Activated CD4-positive, alpha-beta T cell treated with anti-CD3 and anti-CD28 coated beads, Interleukin-2, amount 50 U/mL, for 48 hours (primary cell): ENCODE measurements around the gene TNC.
"Not testable (repeated sequence)": the region's sequence is repeated elsewhere in the genome, so short reads cannot be mapped to it uniquely, and the experiment has no call there.

Experiments used
- DNase-seq, 2 experiments: peaks; one replicate each; pipeline ENCODE4 v3.0.0-alpha.2; 2020

TNC gene

GRCh38 chr9:115134941-115135340, 17.0 kb upstream of the TNC start:
- DNase-seq = no peak

DNA sequence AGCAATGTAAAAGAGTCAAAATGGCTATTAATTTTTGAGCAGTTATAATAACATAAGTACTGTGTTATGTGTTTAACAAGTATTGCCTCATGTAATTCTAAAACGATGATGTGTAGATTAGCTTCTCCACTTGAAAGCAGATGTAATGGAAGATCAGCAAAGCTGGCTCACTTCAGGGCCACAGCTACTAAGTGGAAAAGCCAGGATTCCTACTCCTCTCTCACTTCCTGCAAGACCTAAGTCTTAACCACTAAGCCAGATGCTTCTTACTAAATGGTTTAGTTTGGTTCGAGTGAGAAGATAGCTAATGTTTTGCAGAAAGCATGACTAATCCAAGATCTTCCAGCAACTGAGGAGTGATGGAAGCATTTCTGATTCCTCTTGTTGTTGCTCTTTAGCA, 15.7 kb upstream of the TNC start:
- no peak for DNase-seq

DNA sequence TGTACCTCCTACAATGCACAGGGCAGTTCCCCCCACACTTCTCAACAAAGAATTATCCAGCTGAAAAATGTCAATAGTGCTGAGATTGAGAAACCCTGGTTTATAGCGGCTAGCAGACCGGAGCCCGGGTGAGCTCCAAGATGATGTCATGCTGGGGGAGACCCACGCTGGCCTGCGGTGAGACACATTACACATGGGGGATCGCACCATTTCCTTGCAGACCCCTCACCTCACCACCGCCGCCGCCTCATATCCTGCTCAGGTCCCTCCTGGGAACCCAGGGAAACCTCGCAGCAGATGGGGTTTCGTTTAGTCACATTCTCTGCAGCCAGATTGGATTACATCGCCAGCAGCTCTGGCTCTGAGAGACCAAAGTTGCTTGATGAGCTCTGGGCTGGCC, 14.7 kb upstream of the TNC start:
- no peak for DNase-seq

GRCh38 chr9:115130176-115130575, 12.2 kb upstream of the TNC start:
- no peak for DNase-seq

GRCh38 chr9:115128726-115129125, 10.8 kb upstream of the TNC start:
- DNase-seq = not testable (repeated sequence)

- no peak for DNase-seq
These were observed 9.3 kb upstream of the TNC start for GRCh38 chr9:115127191-115127817.

DNA sequence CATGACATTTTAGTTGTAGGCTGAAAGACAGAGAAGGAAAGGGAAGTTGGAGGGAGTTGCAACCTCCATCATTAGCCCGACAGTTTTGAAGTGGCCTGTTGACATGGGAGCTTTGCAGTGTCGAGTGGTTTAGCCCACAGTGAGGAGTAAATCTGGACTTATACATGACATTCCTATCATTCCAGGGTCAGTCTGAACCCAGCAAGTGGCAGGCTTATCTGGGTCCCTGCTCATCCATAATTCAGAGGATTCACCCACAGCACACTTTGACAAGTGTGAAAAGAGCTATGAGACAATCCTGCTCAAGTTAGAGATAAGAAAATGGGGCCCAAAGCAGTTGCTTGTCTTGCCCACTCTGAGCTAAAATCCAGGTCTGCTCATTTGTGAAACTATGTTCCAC, 8.4 kb upstream of the TNC start:
- DNase-seq = no peak

DNA sequence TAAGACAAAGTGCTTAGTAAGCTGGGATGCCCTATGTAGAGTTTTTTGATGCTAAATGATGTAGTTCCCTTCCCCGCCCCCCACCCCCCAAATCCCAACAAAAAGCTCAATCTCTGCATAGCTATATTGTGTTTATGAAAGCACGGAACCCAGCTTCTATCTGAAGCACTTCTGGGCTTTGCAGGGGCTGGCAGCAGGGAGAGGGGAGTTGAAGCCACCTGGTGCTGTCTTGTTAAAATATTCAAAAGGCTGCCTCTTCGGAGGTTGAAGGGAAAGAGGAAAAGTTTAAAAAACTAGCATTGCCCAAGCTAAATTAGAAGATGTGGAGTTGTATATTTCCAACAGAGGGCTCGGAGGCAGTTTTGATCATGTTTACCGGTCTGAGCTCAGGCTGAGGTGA, 5.0 kb upstream of the TNC start:
- no peak for DNase-seq

DNA sequence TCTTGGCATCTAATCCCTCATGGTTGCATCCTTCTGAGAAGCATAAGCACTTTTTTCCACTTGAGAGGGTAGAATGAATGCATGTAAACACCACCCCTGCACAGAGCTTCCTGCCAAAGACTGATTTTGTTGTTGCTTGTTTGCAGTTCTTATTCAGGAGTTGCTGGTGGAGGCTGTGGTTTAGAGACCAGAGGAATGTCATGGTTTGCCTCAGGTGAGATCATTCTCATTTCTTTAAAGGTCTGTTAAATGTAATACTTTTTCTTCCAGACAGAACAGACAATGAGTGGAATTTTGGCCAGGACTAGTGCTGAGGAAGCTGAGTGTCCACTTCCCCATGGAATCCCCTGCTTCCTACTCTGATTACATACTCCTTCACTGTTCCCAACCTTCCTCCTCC, 3.2 kb upstream of the TNC start:
- DNase-seq = no peak

GRCh38 chr9:115118879-115119218, 892 bp upstream of the TNC start:
- DNase-seq = no peak

GRCh38 chr9:115116421-115117284, 1.3 kb downstream of the TNC start:
- no peak for DNase-seq

DNA sequence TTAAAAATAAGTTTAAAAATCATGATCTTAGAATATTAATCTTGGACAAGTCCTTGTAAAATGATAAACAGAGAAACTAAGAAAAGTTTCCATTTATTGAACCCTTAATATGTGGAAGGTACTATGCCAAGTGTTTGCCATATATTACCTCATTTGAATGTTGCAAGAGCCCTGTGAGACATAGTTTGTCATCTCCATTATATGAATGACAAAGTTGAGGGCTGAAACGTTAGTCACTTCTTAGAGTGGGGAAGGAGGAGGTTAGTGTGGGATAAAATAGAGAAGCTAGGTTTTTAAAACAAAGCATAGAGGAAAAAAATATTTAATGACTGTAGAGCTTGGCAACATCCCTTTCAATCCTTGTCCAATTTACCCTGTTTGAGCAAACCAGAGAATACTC, 2.0 kb downstream of the TNC start:
- DNase-seq = no peak

GRCh38 chr9:115115117-115115880, 2.7 kb downstream of the TNC start:
- no peak for DNase-seq

- no peak for DNase-seq
These were observed 3.4 kb downstream of the TNC start for GRCh38 chr9:115114546-115114945.

- no peak for DNase-seq
These were observed 3.9 kb downstream of the TNC start for GRCh38 chr9:115114084-115114483.

- DNase-seq = no peak
These were observed 6.1 kb downstream of the TNC start for GRCh38 chr9:115111874-115112273.

DNA sequence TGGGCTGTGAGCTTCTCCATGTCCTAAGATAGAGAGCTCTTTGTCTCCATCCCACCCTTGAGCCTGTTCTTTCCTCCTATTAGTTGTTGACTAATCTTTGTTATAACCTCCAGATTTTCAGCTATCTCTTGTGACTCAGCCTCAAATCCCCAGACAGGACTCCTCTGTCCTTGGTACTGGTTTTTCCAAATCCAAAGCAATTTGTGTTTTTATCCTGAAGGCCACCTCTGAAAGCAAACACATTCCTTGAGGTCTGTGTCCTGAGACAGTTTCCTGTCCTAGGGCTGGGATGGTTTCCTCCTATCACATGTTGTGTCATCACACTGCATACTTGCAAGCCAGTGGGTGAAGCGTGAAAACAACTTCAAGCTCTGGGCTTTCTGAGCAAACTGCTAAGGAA, 8.5 kb downstream of the TNC start:
- no peak for DNase-seq

DNA sequence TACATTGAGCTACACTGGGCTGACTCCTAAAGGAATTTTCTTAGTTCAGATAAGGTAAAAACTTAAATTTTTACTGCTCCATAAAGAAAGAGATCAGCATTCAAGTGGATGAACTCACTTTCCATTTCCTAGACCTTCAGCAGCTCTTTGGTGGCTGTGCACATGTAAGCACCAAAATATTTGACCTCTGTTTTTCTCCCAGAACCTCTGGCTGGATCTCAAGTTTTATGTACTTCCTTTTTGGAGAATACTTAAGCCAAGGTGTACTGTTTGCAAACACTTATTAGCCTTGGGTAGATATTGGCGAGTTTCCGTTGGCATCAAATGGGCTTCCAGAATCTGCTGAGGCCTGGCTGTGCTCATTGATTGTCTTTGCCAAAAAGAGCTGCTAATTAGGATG, 10.3 kb downstream of the TNC start:
- no peak for DNase-seq

DNA sequence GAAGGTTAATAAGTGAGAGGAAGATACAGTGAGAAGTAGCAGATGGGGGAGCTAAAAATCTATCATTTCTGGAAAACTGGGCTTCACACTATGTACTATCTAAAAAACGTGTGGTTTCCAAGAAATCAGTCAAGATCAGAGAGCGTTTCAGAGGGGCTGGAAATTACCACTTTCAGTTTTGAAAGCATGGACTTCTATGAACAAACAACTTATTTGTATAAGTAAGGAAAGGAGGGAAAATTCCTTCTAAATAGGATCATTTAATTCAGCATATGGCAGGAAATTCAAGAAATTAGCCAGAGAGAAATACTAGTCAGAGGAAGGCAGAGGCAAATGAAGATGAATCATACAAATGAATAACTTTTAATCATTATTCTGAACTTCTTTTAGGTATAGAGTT, 11.3 kb downstream of the TNC start:
- DNase-seq = no peak

DNA sequence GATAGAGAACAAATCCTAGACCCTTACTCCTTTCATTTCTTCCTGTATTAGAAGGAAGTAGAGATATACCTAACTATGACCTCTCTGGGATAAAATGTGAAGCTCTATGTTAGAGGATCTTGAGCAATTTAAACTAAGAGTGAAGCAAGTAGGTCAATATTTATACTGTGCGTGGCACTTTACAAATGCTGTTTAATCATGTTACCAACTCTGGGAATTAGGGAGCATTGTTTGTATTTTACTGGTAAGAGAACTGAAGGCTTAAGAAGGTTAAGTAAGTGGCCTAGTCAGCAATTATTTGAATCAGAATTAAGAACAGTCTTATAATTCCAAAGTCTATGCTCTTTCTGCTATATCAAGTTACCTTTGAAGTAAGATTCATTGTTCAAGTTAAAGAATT, 12.0 kb downstream of the TNC start:
- no peak for DNase-seq

- DNase-seq = no peak
These were observed 13.0 kb downstream of the TNC start for GRCh38 chr9:115104908-115105307.

DNA sequence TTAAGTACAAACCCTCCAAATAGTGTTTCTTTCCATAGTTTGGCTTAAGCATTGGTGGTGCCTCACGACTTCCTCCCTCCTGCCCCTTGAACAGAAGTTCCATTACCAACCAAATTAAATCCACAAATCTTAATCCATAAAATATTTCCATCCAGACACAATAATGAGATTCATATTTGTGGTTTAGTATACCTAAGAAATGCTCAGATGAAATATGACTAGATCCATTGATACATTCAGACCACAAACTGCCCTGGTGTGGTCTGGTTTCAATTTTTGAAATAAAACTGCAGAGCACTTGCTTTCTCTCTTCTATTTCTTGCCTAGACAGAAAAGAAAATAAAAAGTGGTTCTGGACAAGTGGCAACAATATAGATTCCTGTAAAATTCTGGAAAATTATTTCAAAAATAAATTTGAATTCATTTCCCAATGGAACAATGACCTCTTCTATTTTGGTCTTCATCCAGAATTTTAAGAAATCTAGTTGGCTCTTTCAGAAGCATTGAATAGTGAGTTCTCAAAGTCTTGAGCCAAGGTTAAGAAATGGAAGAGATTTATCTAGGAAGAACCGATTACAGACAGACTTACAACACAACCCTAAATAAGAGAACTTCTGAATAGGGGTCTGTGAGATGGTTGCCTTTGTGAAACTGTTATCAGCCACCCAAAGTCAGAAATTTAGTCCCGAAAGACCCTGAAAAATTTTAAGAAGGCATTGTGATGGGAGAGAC, 14.0 kb downstream of the TNC start:
- no peak for DNase-seq

- DNase-seq = no peak
These were observed 18.1 kb downstream of the TNC start for GRCh38 chr9:115099901-115100300.
